Endothelial cell of umbilical vein (primary cell): ENCODE measurements around the gene FGFRL1. TPM values are rescaled to one million over a fixed set of nuclear protein-coding genes. Genes with fewer than 3 reads are reported as not detected.

Source experiments
- BruUV-seq: library from RNA; stranded (reverse); fragments of 400-500 nt; replicated peaks from 2 replicates; lab custom pipeline; 2021; lab: Mats Ljungman, UMichigan
- CTCF ChIA-PET: fragments of 300-600, 350-600 bp; sonication (Branson Sonifier 250); formaldehyde crosslinking; loops from one replicate; lab custom pipeline; 2021; ENCODE audit warnings: antibody characterized with exemption, inconsistent platforms; lab: Charles Lee
- POLR2A ChIA-PET: fragments of 300-600, 350-600 bp; sonication (Branson Sonifier 250); formaldehyde crosslinking; loops from one replicate; lab custom pipeline; 2021; ENCODE audit warnings: antibody characterized with exemption, inconsistent platforms; lab: Charles Lee
- DNase-seq: peaks from one replicate; pipeline ENCODE4 v3.0.0-alpha.2; 2011; ENCODE audit warnings: low read depth, low spot score
- FAIRE-seq: peaks from 2 replicates; lab custom pipeline; 2011; peaks lifted over from hg19 to GRCh38; lab: Jason Lieb, UNC
- H2AFZ ChIP-seq: 2 replicates; pipeline ENCODE4 v1.6.0; 2012; ENCODE audit warnings: low read depth, low read length, control low read depth, inconsistent platforms
- H3K27ac ChIP-seq: 2 replicates; pipeline ENCODE4 v1.5.1; 2011; ENCODE audit warnings: low read depth, mild to moderate bottlenecking, control low read depth, low read length, moderate library complexity; ENCODE audit not compliant: insufficient read depth
- H3K27me3 ChIP-seq, 2 experiments: 2 replicates each; pipeline versions ENCODE4 v1.6.0 to v1.6.1; 2011; ENCODE audit warnings: low read length in 2 of 2, mixed read lengths in 1 of 2; ENCODE audit not compliant: control insufficient read depth in 2 of 2, insufficient read depth in 2 of 2
- H3K36me3 ChIP-seq, 2 experiments: 2 replicates in 1 of 2; 3 replicates in 1 of 2; pipeline ENCODE4 v1.5.1; 2011; ENCODE audit warnings: low read length in 2 of 2, mild to moderate bottlenecking in 1 of 2, moderate library complexity in 1 of 2; ENCODE audit not compliant: control insufficient read depth in 2 of 2, insufficient read depth in 2 of 2; ENCODE audit errors: extremely low read depth in 1 of 2
- H3K4me1 ChIP-seq: 3 replicates; pipeline ENCODE4 v1.5.1; 2011; ENCODE audit warnings: mild to moderate bottlenecking, low read length; ENCODE audit not compliant: control insufficient read depth, insufficient read depth; ENCODE audit errors: extremely low read depth
- H3K4me2 ChIP-seq: 2 replicates; pipeline ENCODE4 v1.6.1; 2011; ENCODE audit warnings: low read length, control low read depth, mixed read lengths; ENCODE audit not compliant: insufficient read depth
- H3K4me3 ChIP-seq, 3 experiments: fragments of 200-600 bp in 1 of 3; sonication (generic), shearing (Covaris generic) in 1 of 3; replicated peaks in 1 of 3; 2 replicates each; pipeline ENCODE4 v1.5.1; 2011 to 2016; ENCODE audit warnings: control low read depth in 3 of 3, low read length in 3 of 3, mild to moderate bottlenecking in 2 of 3, inconsistent platforms in 1 of 3, low read depth in 1 of 3, moderate library complexity in 1 of 3; ENCODE audit not compliant: insufficient read depth in 1 of 3
- H3K79me2 ChIP-seq: 2 replicates; pipeline ENCODE4 v1.6.0; 2012; ENCODE audit warnings: low read length, inconsistent platforms; ENCODE audit not compliant: control insufficient read depth, insufficient read depth
- H3K9ac ChIP-seq: replicated peaks from 2 replicates; pipeline ENCODE3; 2011; ENCODE audit warnings: low read length, control low read depth; ENCODE audit not compliant: insufficient read depth; ENCODE audit errors: extremely low read depth
- H3K9me1 ChIP-seq: replicated peaks from 3 replicates; pipeline ENCODE4 v1.6.0; 2011; ENCODE audit warnings: mild to moderate bottlenecking, low read length; ENCODE audit not compliant: control insufficient read depth, insufficient read depth; ENCODE audit errors: extremely low read depth
- H3K9me3 ChIP-seq: replicated peaks from 2 replicates; pipeline ENCODE4 v1.5.1; 2012; ENCODE audit warnings: low read length, inconsistent platforms; ENCODE audit not compliant: control insufficient read depth, insufficient read depth
- H4K20me1 ChIP-seq: replicated peaks from 2 replicates; pipeline ENCODE3; 2011; ENCODE audit warnings: mild to moderate bottlenecking, low read length; ENCODE audit not compliant: control insufficient read depth, insufficient read depth; ENCODE audit errors: extremely low read depth
- CTCF ChIP-seq, 2 donors: IDR thresholded peaks; 1 replicate in 1 of 2; 2 replicates in 1 of 2; pipeline ENCODE4 v1.5.1; 2011; ENCODE audit warnings: low read length in 2 of 2, mild to moderate bottlenecking in 2 of 2, moderate library complexity in 2 of 2, control low read depth in 1 of 2, inconsistent platforms in 1 of 2, low read depth in 1 of 2; ENCODE audit not compliant: insufficient read depth in 1 of 2; ENCODE audit errors: extremely low read depth in 1 of 2
- EZH2 ChIP-seq: IDR thresholded peaks from 2 replicates; pipeline ENCODE4 v1.6.1; 2012; ENCODE audit warnings: borderline replicate concordance, low read depth, mild to moderate bottlenecking, moderate library complexity, low read length, inconsistent platforms; ENCODE audit not compliant: severe bottlenecking
- GATA2 ChIP-seq: IDR thresholded peaks from 2 replicates; pipeline ENCODE4 v1.7.0; 2011; ENCODE audit warnings: low read depth, mild to moderate bottlenecking, moderate library complexity, mixed read lengths, low read length; ENCODE audit not compliant: insufficient read length, insufficient read depth
- JUN ChIP-seq: IDR thresholded peaks from 2 replicates; pipeline ENCODE4 v1.6.1; 2011; ENCODE audit warnings: borderline replicate concordance, low read depth; ENCODE audit not compliant: insufficient read length, insufficient read depth
- MAX ChIP-seq: IDR thresholded peaks from 2 replicates; pipeline ENCODE4 v1.6.1; 2011; ENCODE audit not compliant: insufficient read depth, insufficient read length
- MYC ChIP-seq: IDR thresholded peaks from one replicate; pipeline ENCODE4 v1.6.1; 2011; ENCODE audit warnings: mild to moderate bottlenecking, low read depth, low read length
- POLR2A ChIP-seq: IDR thresholded peaks from 2 replicates; pipeline ENCODE4 v1.6.1; 2012; ENCODE audit warnings: low read depth, mild to moderate bottlenecking, control low read depth, low read length
- POLR2AphosphoS5 ChIP-seq: IDR thresholded peaks from 2 replicates; pipeline ENCODE4 v1.6.1; 2012; ENCODE audit warnings: low read depth, mild to moderate bottlenecking, control low read depth, low read length, moderate library complexity; ENCODE audit not compliant: insufficient read depth
- dilution Hi-C: fragments of 300-500 bp; cut with MboI; formaldehyde crosslinking; loops from one replicate; pipeline ENCODE4 v1.15.0; 2019; ENCODE audit warnings: low sequenced_read_pairs; ENCODE audit not compliant: extremely low pct_ligation_motif_present
- intact Hi-C: fragments of 100-400 bp; cut with micrococcal nuclease; formaldehyde crosslinking; loops from one replicate; pipeline ENCODE4 v1.10.0; 2022
- polyA plus RNA-seq, 4 experiments: library from polyadenylated mRNA; depleted of rRNA in 3 of 4; stranded (reverse) in 3 of 4; unstranded in 1 of 4; fragments of >200 nt; gene quantifications; 2 replicates each; pipeline versions ENCODE4 v1.2.1 to v1.2.3, GENCODE V29; 2011 to 2012; ENCODE audit warnings: missing spikeins in 1 of 4
- total RNA-seq: library from RNA; stranded (reverse); gene quantifications from 2 replicates; pipeline ENCODE4 v1.2.3, GENCODE V29; 2021

The FGFRL1 gene
- total and polyA plus RNA-seq, 2 donors (not counting 3 experiments of a cell fraction or from before 2014, with no cell fraction given): 33.3 to 74.6 TPM

DNA sequence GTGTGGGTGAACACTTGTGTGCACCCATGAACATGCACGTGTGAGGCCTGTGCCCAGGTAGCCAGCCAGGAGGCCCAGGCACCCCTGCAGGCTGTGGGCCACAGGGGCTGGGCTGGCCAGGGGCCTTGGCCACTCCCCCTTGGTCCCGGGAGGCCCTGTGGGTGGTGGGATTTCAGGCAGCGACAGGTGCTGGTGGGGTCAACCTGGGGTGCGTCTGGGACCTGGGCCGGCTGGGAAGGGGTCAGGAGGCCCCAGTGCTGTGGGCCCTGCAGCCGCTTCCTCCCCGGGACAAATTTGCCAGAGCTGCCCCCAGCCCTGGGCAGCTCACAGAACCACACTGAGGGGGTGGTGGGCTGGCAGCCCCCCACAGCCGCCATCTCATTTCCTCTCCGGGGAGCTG, 7.9 kb downstream of the FGFRL1 start:
- CTCF ChIA-PET: no interaction called here
- H3K4me2 ChIP-seq: no peak overlapping the region
- intact Hi-C loops (no loop called here), dilution Hi-C loops (no loop called here)
- no peaks in the 10 kb centered on the region for H4K20me1 ChIP-seq
- H3K4me1 ChIP-seq: no peaks in the 10 kb centered on the region
- H3K27me3 ChIP-seq: no peaks in the 10 kb centered on the region
- no peak for FAIRE-seq
- H3K79me2 ChIP-seq: no peaks in the 10 kb centered on the region
- BruUV-seq: no TSS peak
- no peak overlapping the region for H3K27ac ChIP-seq
- H3K9me3 ChIP-seq: no peaks in the 10 kb centered on the region
- no peak for TF ChIP-seq POLR2AphosphoS5
- TF ChIP-seq EZH2: no peak
- no peak for TF ChIP-seq MAX
- no peak for TF ChIP-seq POLR2A
- no peak for TF ChIP-seq CTCF (IDR thresholded peaks at IDR 0.05; ENCODE audit: extremely low read depth in 1 of 2, insufficient read depth in 1 of 2, low read depth in 1 of 2, low read length in 2 of 2)
- TF ChIP-seq GATA2: no peak
- TF ChIP-seq MYC: no peak
- TF ChIP-seq JUN: no peak
- H3K9me1 ChIP-seq: no peaks in the 10 kb centered on the region
- no peak overlapping the region for H3K4me3 ChIP-seq
- no peak overlapping the region for H2AFZ ChIP-seq
- POLR2A ChIA-PET: no interaction called here
- H3K36me3 ChIP-seq: peaks cover 0 to 3% of the 10 kb centered on the region in 2 experiments
- DNase-seq: no peak
- H3K9ac ChIP-seq: no peak overlapping the region
